Fibroblast of skin of back (primary cell): ENCODE data around the gene SHC3.

Source experiments
- DNase-seq: peaks from one replicate; pipeline ENCODE4 v3.0.0-alpha.2; 2013

Gene SHC3

GRCh38 chr9:89000371-89000781, 178.2 kb downstream of the SHC3 start:
- no peak for DNase-seq

GRCh38 chr9:88998911-88999310, 179.7 kb downstream of the SHC3 start:
- DNase-seq = no peak

DNA sequence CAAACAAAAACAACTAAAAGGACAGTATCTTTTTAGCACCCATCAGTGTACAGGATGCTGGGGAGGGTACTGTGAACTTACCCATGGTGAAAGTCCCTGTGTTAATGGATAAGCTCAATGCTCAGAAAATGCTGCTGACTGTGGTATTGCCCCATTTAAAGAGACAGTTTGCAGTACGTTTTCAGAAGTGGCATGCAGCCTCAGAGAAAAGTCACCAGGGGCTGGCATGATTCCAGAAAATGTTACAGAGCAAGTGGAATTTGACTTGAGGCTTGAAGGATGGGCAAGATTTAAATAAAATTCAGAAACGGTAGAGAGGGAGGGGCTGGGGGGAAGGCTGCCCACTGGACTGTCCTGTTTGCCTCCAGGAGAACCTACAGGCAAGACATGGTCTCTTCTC, 180.1 kb downstream of the SHC3 start:
- peak; percentile 29 for DNase-seq

- DNase-seq = no peak
Measured at GRCh38 chr9:88997646-88998045, 181.0 kb downstream of the SHC3 start.

DNA sequence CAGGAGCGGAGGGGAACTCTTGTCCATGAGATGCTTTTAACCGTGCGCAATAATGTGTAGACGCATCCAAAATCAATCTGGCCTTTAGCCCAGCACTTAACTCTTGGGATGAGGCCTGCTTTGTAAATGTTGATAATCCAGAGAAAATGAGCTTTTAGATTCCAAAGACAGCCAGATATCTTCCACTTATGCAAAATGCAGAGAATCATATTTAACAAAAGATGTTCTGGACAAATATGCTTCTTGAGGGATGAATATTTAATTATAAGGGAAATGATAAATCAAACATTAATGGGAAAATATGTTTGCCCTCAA, 181.7 kb downstream of the SHC3 start:
- no peak for DNase-seq

GRCh38 chr9:88996046-88996920, 182.3 kb downstream of the SHC3 start:
- DNase-seq = no peak

- no peak for DNase-seq
Measured at GRCh38 chr9:88995627-88996026, 183.0 kb downstream of the SHC3 start.

DNA sequence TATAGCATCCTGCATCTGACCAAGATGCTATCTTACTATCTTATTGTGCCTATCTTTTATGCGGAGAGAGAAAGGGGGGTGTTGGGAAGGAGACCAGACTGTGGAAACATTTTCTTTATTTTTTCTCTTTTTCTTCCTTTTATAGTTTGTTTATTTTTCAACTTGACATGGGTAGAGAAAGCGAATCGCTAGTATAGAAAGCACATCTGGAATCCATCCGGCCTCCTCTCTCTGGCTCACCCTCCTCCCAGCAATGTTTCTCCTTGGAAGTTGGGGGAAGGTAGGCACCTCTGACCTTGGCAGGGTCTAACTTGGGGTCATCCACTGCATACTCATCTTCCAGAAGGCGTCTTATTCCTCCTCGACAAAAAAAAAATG, 183.4 kb downstream of the SHC3 start:
- no peak for DNase-seq

GRCh38 chr9:88994469-88995199, 184.0 kb downstream of the SHC3 start:
- peak; percentile 35 for DNase-seq

- no peak for DNase-seq
Measured at GRCh38 chr9:88993871-88994460, 184.7 kb downstream of the SHC3 start.

- no peak for DNase-seq
Measured at GRCh38 chr9:88993327-88993726, 185.3 kb downstream of the SHC3 start.

DNA sequence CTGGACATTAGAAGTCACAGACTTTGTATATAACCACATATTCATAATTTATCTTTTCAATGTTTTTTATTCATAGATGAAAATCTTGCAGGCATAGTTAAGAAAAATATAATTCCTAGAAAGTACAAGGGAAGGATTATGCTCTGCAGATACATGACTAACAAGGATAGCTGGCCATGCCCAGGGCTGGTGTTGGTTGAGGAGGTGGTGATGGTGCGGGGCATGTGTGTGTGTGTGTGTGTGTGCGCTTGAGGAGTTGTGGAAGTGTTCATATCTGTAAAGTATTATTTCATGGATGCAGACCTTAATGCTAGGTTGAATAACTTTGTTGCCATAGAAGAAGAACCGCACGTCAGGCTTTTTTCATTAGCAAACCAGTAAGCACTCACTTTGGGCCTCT, 186.1 kb downstream of the SHC3 start:
- no peak for DNase-seq

DNA sequence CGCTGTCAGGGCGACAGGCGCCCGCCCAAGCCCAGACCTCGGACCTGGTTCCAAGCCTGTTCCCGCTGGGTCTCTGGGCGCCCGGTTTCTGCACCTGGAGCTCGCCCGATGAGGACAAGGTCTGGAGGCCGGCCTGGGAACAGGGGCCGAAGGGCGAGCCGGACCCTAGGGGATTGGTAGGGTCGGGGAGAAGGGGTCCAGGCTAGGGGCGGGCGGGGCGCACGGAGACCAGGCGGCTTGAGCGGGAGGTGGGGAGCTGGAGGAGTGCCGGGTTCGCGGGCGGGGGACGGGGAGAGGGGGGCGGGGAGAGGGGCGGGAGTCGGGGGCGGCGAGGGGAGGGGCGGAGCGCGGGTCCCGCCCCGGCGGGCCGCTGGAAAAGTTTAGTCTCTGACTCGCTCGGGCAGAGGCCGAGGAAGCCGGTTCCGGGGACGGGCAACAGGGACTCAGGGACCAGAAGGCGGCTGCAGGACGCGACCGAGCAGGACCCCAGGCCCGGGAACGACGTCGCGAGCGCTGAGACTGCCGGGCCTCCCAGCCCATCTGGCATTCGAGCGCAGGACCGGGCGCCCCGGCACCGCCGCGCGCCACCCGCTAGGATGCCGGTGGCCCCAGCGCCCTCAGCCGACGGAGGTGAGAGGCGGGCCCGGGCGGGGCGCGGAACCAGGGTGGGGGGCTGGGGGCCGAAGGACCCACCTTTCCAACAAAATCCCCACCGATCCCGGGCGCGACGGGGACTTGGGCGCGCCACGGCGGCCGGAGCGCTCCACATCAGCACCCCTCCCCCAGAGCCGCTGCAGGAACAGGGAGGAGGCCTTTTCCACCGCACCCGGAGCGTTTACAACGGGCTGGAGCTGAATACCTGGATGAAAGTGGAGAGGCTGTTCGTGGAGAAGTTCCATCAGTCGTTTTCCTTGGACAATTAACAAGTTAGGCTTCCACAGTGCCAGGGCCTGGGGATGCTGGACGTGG, 187.3 kb downstream of the SHC3 start, which contains the start of gene S1PR3:
S1PR3 (plus strand) TSS at position 403 of the 969 bp plus-strand sequence. CDS start 9,733 bp downstream, outside the sequence.
- DNase-seq = peak; percentile 39

GRCh38 chr9:88990729-88991065, 187.9 kb downstream of the SHC3 start:
- no peak for DNase-seq

DNA sequence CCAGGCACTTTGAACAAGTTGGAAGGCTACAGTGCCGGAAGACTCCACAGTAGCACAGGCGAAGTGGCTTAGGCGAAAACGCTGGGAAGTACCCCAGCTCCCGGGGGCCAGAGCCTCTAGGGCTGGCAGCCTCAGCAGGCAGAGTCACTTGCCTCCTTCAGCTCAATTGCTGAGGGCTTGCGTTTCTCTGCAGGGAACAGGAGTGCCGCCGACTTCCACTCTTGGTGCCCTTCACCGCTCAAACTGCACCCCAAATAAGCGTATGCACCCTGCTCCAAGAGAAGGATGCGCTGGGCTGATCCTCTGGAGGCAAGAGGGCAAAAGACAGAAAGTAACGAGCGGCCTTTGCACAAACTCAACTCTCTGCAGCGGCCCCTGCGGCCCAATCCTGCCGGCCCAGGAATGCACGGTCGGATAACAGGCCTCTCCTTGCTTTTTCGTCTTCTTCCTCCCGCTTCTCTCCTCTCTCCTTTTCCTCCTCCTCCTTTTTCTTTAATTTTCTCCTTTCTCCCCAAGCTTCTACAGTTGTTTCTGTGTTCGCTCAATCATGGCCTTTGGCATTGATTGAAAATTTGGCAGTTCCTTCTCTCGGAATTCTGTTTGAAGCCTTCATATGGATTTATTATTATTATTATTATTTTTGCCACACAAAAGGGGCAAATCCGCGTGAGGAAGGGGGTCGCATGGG, 188.4 kb downstream of the SHC3 start:
- no peak for DNase-seq

- DNase-seq = peak; percentile 28
Measured at GRCh38 chr9:88988796-88989641, 189.6 kb downstream of the SHC3 start.

DNA sequence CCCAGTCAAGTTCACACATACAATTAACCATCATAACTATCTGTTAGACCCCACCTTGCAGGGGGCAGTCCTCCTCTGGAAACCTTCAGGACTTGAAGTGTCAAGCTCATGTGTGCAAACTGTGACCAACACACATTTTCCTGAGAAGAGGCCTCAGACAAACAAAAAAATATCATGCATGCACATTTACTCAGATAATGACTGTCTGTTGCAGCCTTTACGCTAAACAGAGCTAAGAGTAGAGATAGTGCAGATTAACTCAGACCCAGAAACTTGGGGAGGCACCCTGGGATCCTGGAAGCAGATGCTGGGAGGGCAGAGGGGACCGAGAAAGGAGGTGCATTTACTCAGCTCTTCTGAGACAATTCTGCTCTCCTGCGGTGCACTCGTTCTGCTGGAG, 191.0 kb downstream of the SHC3 start:
- no peak for DNase-seq

DNA sequence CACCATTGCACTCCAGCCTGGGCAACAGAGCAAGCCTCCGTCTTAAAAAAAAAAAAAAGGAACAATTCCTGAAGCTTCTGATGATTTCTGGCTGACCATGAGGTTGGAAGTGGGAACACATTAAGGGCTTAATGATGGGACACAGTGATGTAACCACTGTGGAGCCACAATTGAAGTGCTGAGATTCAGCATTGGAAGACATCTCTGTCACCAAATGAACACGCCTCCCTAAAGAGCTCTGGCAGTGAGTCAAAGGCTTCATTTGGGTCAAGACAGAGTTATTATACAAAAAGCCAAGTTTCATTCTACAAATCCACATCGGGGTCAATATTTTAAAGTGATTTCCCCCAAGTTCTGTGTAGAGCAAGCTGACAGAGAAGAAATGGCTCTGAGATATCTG, 191.8 kb downstream of the SHC3 start:
- no peak for DNase-seq

DNA sequence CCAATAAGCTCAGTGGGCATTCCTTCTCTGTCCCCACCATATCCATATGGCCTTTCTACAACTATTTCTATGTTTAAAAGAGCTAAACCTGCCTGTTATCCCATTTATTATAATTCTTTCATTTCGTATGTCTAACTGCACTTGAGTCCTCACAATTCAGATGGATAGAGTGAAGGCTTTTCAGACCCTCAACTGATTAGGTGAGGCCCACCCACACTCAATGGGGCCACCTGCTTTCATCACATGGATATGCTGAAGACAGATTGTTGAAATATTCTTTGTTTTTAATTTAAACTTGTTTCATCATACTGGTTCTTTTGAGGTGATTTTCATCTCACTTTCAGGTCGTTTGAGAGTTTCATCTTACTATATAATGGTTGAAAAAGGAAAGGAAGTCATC, 193.0 kb downstream of the SHC3 start:
- DNase-seq = no peak

DNA sequence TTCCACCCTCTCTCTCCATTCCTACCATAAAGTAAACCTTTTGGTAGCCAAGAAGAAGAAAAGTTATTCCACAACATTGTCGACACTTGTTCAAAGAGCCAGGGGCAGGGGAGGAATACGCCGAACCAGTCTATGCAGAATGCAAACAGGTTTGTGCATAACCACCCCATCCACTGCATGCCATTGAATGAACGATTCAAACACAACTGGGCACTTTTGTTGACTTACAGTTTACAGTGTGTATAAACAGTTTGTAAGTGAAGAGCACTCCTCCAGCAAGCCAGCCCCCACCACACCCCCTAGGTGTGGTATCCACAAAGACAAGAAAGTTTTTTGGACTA, 194.1 kb downstream of the SHC3 start:
- no peak for DNase-seq
